Measurements from ENCODE around the gene ZNF793.

- TF ChIP-seq EZH2 (IDR thresholded peaks at IDR 0.05; ENCODE audit: low read depth, unreplicated experiment) (no peak), CTCF (conservative IDR thresholded peaks at IDR 0.05; ENCODE audit: low read depth in 2 of 2) (no peak), POLR2AphosphoS5 (IDR thresholded peaks at IDR 0.05; ENCODE audit: low read depth) (no peak), EZH2phosphoT487 (IDR thresholded peaks at IDR 0.05; ENCODE audit: unreplicated experiment) (no peak)
- TF ChIP-seq, protein P1, sequence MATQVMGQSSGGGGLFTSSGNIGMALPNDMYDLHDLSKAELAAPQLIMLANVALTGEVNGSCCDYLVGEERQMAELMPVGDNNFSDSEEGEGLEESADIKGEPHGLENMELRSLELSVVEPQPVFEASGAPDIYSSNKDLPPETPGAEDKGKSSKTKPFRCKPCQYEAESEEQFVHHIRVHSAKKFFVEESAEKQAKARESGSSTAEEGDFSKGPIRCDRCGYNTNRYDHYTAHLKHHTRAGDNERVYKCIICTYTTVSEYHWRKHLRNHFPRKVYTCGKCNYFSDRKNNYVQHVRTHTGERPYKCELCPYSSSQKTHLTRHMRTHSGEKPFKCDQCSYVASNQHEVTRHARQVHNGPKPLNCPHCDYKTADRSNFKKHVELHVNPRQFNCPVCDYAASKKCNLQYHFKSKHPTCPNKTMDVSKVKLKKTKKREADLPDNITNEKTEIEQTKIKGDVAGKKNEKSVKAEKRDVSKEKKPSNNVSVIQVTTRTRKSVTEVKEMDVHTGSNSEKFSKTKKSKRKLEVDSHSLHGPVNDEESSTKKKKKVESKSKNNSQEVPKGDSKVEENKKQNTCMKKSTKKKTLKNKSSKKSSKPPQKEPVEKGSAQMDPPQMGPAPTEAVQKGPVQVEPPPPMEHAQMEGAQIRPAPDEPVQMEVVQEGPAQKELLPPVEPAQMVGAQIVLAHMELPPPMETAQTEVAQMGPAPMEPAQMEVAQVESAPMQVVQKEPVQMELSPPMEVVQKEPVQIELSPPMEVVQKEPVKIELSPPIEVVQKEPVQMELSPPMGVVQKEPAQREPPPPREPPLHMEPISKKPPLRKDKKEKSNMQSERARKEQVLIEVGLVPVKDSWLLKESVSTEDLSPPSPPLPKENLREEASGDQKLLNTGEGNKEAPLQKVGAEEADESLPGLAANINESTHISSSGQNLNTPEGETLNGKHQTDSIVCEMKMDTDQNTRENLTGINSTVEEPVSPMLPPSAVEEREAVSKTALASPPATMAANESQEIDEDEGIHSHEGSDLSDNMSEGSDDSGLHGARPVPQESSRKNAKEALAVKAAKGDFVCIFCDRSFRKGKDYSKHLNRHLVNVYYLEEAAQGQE (IDR thresholded peaks at IDR 0.05; ENCODE audit: unreplicated experiment), result no peak
These were observed 65.5 kb downstream of the ZNF793 start for GRCh38 chr19:37572203-37572602.

All from GM23338 (cell line).